ENCODE data around the gene RAI1. TPM values are rescaled to one million over a fixed set of nuclear protein-coding genes. Genes with fewer than 3 reads are reported as not detected.

RAI1 gene
- total and polyA plus RNA-seq, 2 of the 13 experiments (the other 11 are each of a cell fraction or from before 2014, with no cell fraction given) = 3.4 to 5.2 TPM

GRCh38 chr17:17752089-17752820, 71.0 kb downstream of the RAI1 start (continued):
- TF ChIP-seq ZBTB40 (IDR thresholded peaks at IDR 0.05) = no peak
- no peak for TF ChIP-seq ZBTB40 (CRISPR knock-in tag; IDR thresholded peaks at IDR 0.05)
- no peak for TF ChIP-seq ZFP36L2 (CRISPR knock-in tag; IDR thresholded peaks at IDR 0.05)
- TF ChIP-seq ZNF34 (CRISPR knock-in tag; IDR thresholded peaks at IDR 0.05; ENCODE audit: borderline replicate concordance) = peak; percentile 52; the same call in 1 of the 2 replicates
- peak; percentile 76 for TF ChIP-seq CTCF (CRISPR knock-in tag; IDR thresholded peaks at IDR 0.05)
- no peak for TF ChIP-seq PCBP2 (optimal IDR thresholded peaks at IDR 0.05; ENCODE audit: low read depth, low read length, poor library complexity, severe bottlenecking)
- TF ChIP-seq LRRFIP1 (CRISPR knock-in tag; conservative IDR thresholded peaks at IDR 0.05) = no peak
- TF ChIP-seq SETDB1 (CRISPR knock-in tag; IDR thresholded peaks at IDR 0.05; ENCODE audit: borderline replicate concordance) = no peak
- no peak for TF ChIP-seq ZNF383 (CRISPR knock-in tag; IDR thresholded peaks at IDR 0.05; ENCODE audit: borderline replicate concordance)
- TF ChIP-seq ZMAT5 (CRISPR knock-in tag; IDR thresholded peaks at IDR 0.05; ENCODE audit: borderline replicate concordance, low read depth) = no peak

All from HepG2 (cell line).